NCI-H774 (cell line): ENCODE measurements around the gene IL23A.
A peak's percentile ranks its signal among the peaks of the same experiment; 100 is the strongest.

Experiments
- DNase-seq: peaks from one replicate; lab custom pipeline; 2025; lab: John Stamatoyannopoulos, UW

IL23A gene

DNA sequence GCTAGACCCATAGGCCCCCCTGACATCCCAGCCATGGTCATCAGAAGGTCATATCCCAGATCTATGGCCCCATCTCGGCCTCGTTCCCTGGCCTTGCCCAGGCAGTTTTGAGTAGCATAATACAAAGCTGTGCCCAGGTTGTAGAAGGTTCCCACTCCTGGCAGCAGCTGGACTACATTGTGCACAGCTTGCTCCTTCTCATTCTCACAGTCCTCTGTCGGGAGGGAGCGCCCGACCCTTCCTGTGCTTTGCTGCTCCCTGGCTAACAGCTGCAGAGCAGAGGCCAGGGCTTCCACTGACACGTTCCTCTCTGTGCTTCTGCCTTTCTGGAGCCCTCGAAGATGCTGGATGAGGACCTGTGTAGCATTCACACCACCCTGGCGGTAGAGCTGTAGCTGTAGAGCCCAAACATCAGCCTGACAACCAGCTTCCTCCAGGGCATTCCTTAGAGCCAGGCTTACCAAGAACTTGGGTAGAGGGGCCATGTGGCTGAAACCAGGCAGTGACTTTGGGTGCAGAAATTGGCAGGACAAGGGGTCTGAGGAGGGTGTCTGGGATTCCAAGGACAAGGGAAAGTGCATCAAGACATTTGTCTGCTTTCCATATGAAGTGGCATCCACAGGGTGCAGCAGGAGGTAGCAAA lies 22.9 kb downstream of the IL23A start:
- DNase-seq, result no peak

DNA sequence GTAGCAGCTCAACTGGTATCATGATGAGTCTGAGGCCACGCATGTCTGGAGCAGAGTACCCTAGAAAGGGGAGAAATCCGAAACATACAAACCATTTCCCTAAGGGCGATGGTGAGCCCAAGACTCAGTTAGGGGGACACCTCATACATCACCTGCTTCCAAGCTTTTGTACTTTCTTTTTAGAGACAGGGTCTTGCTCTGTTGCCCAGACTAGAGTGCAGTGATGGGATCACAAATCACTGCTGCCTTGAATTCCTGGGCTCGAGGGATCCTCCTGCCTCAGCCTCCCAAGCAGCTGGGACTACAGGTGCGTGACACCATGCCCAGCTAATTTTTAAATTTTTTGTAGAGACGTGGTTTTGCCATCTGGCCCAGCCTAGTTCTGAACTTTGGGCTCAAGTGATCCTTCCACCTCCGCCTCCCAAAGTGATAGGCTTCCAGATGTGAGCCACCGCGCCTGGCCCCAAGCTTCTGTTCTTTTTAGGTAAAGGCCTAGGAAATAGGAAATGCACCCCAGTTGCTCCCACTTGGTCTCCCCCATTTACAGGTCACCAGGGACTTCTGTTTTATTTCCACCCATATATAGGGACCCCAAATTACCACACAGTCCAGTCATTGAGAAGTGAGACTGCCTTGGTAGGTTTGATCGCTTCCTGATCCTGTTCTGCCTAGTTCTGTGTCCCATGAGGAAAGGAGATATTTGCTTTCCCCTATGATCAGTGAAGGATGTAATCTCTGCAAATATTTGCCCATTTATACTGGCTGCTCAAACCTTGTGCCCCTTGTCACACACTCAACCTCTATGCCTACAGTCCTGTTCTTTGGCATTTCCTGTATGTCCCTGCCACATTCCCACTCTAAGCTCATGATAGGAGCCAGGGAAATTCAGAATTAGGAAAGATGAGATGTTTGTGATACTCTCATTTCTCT lies 23.7 kb downstream of the IL23A start, which contains the start of gene APOF:
Gene APOF, minus strand, starts transcription at position 728 of the 930 bp plus-strand sequence. Its CDS starts 112 bp downstream, at position 616.
- DNase-seq, result no peak

DNA sequence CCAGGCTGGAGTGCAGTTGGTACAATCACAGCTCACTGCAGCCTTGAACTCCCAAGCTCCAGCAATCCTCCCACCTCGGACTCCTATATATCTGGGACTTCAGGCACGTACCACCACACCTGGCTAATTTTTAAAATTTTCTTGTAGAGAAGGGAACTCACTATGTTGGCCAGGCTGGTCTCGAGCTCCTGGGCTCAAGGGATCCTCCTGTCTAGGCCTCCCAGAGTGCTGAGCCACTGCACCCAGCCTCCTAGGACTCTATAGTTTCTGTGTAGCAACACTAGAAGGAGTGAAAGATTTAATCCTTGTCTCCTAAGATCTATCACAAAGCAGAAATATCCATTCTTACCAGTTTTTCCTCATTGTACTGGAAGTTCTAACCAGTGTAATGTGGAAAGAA lies 28.3 kb downstream of the IL23A start:
- no peak for DNase-seq

DNA sequence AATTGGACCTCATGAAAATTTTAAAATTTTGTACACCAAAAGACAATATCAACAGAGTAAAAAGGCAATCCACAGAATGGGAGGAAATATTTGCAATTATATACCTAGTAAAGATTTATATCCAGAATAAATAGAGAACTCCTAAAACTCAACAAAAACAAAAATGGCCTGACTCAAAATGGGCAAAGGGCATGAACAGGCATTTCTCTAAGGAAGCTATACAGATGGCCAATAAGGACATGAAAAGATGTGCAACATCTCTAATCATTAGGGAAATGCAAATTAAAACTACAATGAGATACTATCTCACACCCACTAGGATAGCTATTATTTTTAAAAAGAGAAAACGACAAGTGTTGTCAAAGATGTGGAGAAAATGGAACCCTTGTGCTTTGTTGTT lies 34.8 kb downstream of the IL23A start:
- no peak for DNase-seq

DNA sequence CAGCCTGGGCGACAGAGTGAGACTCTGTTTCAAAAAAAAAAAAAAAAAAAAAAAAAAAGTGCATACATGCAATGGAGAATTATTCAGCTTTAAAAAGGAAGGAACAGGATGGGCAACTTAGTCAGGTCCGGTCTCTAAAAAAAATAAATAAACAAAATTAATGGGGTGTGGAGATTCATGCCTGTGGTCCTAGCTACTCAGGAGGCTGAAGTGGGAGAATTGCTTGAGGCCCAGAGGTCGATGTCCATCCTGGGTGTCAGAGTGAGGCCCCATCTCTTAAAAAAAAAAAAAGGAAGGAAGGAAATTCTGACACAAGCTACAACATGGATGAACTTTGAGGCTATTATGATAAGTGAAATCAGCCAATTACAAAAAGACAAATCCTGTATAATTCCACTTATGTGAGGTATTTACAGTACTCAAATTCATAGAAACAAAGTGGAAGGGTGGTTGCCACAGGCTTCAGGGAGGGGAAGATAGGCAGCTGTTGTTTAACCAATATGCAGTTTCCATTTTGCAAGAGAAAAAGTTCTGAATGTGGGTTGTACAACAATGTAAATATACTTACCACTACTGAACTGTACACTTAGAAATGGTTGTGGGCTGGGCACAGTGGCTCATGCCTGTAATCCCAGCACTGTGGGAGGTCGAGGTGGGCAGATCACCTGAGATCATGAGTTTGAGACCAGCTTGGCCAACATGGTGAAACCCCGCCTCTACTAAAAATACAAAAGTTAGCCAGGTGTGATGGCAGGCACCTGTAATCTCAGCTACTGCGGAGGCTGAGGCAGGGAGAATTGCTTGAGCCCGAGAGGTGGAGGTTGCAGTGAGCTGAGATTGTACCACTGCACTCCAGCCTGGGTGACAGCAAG lies 36.3 kb downstream of the IL23A start:
- no peak for DNase-seq

DNA sequence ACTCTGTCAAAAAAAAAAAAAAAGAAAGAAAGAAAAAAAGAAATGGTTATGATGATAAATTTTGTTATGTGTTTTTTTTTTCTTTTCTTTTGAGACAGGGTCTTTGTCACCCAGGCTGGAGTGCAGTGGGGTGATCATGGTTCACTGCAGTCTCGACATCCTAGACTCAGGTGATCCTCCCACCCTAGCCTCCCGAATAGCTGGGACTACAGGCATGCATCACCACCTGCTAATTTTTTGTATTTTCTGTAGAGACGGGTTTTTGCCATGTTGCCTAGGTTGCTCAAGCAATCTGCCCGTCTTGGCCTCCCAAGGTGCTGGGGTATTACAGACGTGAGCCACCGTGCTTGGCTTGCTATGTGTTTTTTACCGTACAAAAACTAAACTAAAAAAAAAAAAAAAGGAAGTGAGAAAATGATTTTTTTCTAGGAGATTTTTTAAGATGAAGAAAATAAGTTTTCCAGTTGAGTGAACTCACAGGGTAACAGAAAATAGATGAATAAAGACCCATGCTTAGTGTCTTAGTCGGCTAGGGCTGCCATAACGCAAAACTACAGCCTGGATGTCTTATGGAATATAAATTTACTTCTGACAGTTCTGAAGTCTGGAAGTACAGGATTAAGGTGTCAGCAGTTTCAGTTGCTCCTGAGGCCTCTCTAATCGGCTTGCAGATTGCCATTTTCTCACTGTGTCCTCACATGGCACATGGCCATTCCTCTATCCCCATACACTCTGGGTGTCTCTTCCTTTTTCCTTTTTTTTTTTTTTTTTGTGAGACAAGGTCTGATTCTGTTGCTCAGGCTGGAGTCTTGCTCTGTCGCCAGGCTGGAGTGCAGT lies 37.1 kb downstream of the IL23A start:
- DNase-seq, result no peak

DNA sequence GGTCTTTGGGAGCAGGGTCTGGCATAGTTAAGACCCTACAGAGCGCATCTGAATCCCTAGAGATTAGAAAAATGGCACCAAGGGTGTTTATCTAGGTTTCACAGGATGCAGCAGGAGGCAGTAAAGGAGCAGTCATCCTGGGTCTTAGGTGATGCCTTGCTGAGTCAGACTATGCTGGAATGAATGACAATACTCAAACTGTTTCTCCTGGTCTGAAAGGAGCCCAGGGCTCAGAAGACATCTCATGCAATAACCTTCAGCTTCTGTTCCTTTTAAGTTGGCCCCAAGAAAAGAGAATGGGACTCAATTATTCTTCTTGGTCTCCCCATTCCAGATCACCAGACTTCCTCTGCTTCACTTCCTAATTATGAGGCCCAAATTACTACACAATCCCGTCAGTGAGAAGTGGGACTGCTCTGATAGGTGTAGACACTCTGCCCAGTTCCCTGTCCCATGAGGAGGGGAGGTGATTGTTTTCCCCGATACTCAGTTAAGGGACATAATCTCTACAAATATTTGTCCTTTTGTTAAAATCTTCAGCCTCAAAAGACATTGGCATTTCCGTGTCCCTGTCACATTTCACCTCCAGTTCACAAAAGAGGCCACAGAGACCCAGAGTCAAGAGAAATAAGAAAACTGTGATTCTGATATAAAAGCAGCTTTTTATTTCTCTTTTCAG lies 38.8 kb downstream of the IL23A start:
- DNase-seq, result no peak

DNA sequence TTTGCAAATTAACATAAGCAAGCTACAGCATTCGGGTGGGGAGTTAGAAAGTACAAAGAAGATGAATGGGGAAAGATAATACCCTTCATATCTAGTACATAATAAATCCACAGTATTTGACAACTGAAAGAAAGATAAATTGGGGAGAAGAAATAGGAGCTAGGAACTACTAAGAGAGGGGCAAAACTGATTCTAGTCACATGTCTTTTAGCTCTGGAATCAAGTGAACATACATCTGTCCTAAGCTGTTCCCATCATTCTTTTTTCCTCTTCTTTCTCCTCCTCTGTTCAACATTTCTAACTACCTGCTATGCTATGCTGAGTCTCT lies 39.3 kb downstream of the IL23A start:
- no peak for DNase-seq

DNA sequence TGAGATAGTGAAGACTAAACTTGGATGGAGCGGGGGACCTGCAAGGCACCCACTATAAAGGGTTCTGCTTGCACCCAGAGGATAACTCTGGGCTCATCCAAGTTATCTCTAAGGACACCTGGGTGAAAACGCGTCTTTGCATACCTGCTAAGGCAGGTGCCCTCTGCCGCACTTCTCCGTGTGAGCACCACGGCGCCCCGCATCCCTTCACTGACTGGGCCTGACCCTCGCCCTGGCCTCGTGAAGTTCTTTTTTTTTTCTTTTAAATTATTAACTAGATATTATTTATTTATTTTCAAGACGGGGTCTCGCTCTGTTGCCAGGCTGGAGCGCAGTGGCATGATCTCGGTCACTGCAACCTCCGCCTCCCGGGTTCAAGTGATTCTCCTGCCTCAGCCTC lies 43.9 kb downstream of the IL23A start:
- no peak for DNase-seq

DNA sequence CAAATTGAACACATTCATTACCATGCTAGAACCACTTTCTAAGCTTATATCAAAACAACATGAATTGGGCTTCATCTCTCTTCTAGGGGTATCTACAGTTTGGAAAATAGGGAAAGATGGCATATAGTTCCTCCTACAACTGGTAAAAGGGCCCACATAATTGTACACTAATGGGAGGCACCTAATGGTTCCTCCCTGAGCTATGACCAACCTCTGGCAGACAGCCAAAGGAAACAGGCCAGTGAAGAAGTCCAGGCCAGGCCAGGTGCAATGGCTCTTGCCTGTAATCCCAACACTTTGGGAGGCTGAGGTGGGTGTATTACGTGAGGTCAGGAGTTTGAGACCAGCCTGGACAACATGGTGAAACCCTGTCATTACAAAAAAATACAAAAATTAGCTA lies 47.2 kb downstream of the IL23A start:
- peak; percentile 75 for DNase-seq

DNA sequence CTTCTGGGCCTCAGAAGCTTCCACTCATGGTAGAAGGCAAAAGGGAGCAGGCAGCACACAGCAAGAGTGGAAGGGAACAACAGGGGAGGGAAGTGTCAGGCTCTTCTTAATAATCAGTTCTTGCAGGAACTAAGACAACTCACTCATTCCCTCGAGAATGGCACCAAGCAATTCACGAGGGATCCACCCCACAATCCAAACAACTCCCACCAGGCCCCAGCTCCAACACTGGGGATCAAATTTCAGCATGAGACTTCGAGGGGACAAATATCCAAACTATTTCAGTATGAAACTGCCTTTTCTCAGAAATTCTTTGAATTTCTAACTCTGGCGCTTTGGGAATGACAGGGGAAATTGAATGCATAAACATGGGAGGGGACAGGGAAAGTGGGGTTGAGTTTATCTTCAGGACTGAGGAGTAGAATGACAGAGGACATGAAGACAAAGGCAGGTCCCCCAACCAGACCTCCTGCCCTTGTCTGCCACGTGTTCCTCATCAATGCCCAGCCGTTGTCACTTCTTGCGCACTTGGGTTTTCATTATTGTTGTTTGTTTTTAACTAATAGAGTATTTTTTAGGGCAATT lies 48.6 kb downstream of the IL23A start:
- DNase-seq, result no peak

DNA sequence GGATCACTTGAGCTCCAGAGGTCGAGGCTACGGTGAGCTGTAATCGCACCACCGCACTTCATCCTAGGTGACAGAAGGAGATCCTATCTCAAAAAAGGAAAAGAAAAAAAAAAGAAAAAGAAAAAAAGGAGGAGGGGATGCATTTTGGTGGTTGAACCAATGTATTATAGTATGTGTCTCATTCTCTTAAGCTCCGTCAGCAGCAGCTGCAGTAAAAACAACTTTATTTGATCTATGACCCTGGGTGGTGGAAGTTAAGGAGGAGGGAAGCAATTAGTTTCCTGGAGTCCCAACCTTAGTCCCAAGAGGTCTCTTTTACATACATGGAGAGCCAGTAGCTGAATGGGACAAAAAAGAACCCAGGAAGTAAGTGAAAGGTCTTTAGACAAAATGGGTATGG lies 50.7 kb downstream of the IL23A start:
- no peak for DNase-seq
